ENCODE measurements around the gene KLHDC8B.

- no peak for TF ChIP-seq POLR2AphosphoS5 (IDR thresholded peaks at IDR 0.05; ENCODE audit: low read length)
- no peak for TF ChIP-seq CTCF (IDR thresholded peaks at IDR 0.05 in 2 of 3, conservative IDR thresholded peaks at IDR 0.05 in 1 of 3; ENCODE audit: control insufficient read depth in 2 of 3, extremely low read depth in 1 of 3, insufficient read depth in 1 of 3, low read depth in 3 of 3, low read length in 3 of 3)
- no peak for TF ChIP-seq EP300 (IDR thresholded peaks at IDR 0.05; ENCODE audit: borderline replicate concordance in 1 of 2, control insufficient read depth in 1 of 2, low read depth in 2 of 2, low read length in 2 of 2)
- no peak for TF ChIP-seq PML (IDR thresholded peaks at IDR 0.05; ENCODE audit: low read length)
- TF ChIP-seq ATF2 (IDR thresholded peaks at IDR 0.05; ENCODE audit: low read length), result no peak
Observed at GRCh38 chr3:49122886-49123545, 48.4 kb upstream of the KLHDC8B start.

Data from GM12878 (cell line).